ENCODE data around the gene SPATA13. TPM values are rescaled to one million over a fixed set of nuclear protein-coding genes. Genes with fewer than 3 reads are reported as not detected.

The SPATA13 gene
- total and polyA plus RNA-seq, 2 experiments from 2014 or later = 2.4 to 4.6 TPM

GRCh38 chr13:24187185-24187584 lies 26.7 kb downstream of the SPATA13 start:
- Histone ChIP-seq H3K4me3 (no peak overlapping the region), H3K9me3 (ENCODE audit: low read depth) (no peaks in the 10 kb centered on the region), H4K20me1 (ENCODE audit: insufficient read depth) (no peaks in the 10 kb centered on the region), H3K9ac (no peak overlapping the region), H3K27me3 (replicated peaks; ENCODE audit: insufficient read depth) (no peaks in the 10 kb centered on the region), H2AFZ (no peak overlapping the region), H3K79me2 (ENCODE audit: insufficient read depth) (peaks cover 24% of the 10 kb centered on the region; the same call in 1 of the 2 replicates), H3K4me1 (ENCODE audit: insufficient read depth) (peaks cover 7% of the 10 kb centered on the region), H3K27ac (no peak overlapping the region), H3F3A (ENCODE audit: insufficient read depth) (peaks cover 14% of the 10 kb centered on the region), H3K4me2 (ENCODE audit: unreplicated experiment) (no peak overlapping the region), H3K36me3 (ENCODE audit: low read depth) (no peaks in the 10 kb centered on the region), H3K9me2 (ENCODE audit: insufficient read depth) (no peaks in the 10 kb centered on the region)
- 81 to 85% methylated on average over 7 of the region's 7 CpGs for WGBS, 2 experiments (ENCODE audit: low coverage in 1 of 2, low lambda C conversion rate in 2 of 2, missing lambda C conversion rate in 2 of 2)
- in situ Hi-C loops (cut with MboI) = no loop called here
- DNase-seq = peak; percentile 76
- TF ChIP-seq EZH2 (IDR thresholded peaks at IDR 0.05; ENCODE audit: insufficient read depth, poor library complexity, severe bottlenecking) = no peak
- no peak for TF ChIP-seq EZH2phosphoT487 (IDR thresholded peaks at IDR 0.05; ENCODE audit: insufficient read depth, low read depth)

- WGBS, 2 experiments (ENCODE audit: low coverage in 1 of 2, low lambda C conversion rate in 2 of 2, missing lambda C conversion rate in 2 of 2) = 98 to 99% methylated on average over 6 of the region's 6 CpGs
These were observed 31.7 kb downstream of the SPATA13 start for GRCh38 chr13:24192057-24192810.

DNA sequence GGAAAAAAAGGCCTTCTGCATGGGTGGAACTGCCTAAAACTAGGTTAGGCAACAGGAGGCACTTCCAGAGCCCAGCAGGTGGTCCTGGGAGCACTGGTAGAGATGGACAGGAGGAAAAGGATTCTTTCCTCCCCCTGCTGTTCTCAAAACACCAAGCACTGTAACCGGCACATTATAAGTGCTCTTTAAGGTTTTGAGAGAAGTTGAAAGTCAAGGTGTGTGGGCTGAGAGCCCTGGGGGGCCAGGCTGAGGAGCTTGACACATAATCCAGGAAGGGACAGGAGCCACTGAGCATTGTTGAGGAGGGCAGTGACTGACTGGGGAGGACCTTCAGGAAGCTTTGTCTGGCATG lies 32.3 kb downstream of the SPATA13 start:
- Histone ChIP-seq H3K79me2 (ENCODE audit: insufficient read depth) (no peaks in the 10 kb centered on the region), H3K4me2 (ENCODE audit: unreplicated experiment) (no peak overlapping the region), H3K4me1 (ENCODE audit: insufficient read depth) (no peaks in the 10 kb centered on the region), H3K9me2 (ENCODE audit: insufficient read depth) (no peaks in the 10 kb centered on the region), H2AFZ (no peak overlapping the region), H4K20me1 (ENCODE audit: insufficient read depth) (no peaks in the 10 kb centered on the region), H3K27me3 (replicated peaks; ENCODE audit: insufficient read depth) (no peaks in the 10 kb centered on the region), H3K9ac (no peak overlapping the region), H3K27ac (no peak overlapping the region), H3K36me3 (ENCODE audit: low read depth) (no peaks in the 10 kb centered on the region), H3F3A (ENCODE audit: insufficient read depth) (0 out of 2 replicates have a peak, but pooled peaks cover 2% of the 10 kb centered on the region), H3K9me3 (ENCODE audit: low read depth) (no peaks in the 10 kb centered on the region), H3K4me3 (no peak overlapping the region)
- no peak for TF ChIP-seq EZH2phosphoT487 (IDR thresholded peaks at IDR 0.05; ENCODE audit: insufficient read depth, low read depth)
- TF ChIP-seq EZH2 (IDR thresholded peaks at IDR 0.05; ENCODE audit: insufficient read depth, poor library complexity, severe bottlenecking) = no peak
- in situ Hi-C loops (cut with MboI) = no loop called here
- DNase-seq = no peak
- WGBS, 2 experiments (ENCODE audit: low coverage in 1 of 2, low lambda C conversion rate in 2 of 2, missing lambda C conversion rate in 2 of 2) = 25 to 32% methylated on average over 1 of the region's 1 CpG

More at GRCh38 chr13:24192057-24192810, 31.7 kb downstream of the SPATA13 start:
- no peak overlapping the region for H3K27ac ChIP-seq
- peaks cover 3% of the 10 kb centered on the region for H3K4me1 ChIP-seq (ENCODE audit: insufficient read depth)
- H3K9ac ChIP-seq = no peak overlapping the region
- DNase-seq = no peak
- no peak overlapping the region for H3K4me2 ChIP-seq (ENCODE audit: unreplicated experiment)
- H3F3A ChIP-seq (ENCODE audit: insufficient read depth) = peaks cover 7% of the 10 kb centered on the region
- H4K20me1 ChIP-seq (ENCODE audit: insufficient read depth) = no peaks in the 10 kb centered on the region
- in situ Hi-C loops (cut with MboI) = no loop called here
- H3K9me3 ChIP-seq (ENCODE audit: low read depth) = no peaks in the 10 kb centered on the region
- H3K36me3 ChIP-seq (ENCODE audit: low read depth) = no peaks in the 10 kb centered on the region
- no peak overlapping the region for H3K4me3 ChIP-seq
- no peaks in the 10 kb centered on the region for H3K79me2 ChIP-seq (ENCODE audit: insufficient read depth)
- H2AFZ ChIP-seq = no peak overlapping the region
- TF ChIP-seq EZH2phosphoT487 (IDR thresholded peaks at IDR 0.05; ENCODE audit: insufficient read depth, low read depth) (no peak), EZH2 (IDR thresholded peaks at IDR 0.05; ENCODE audit: insufficient read depth, poor library complexity, severe bottlenecking) (no peak)
- H3K9me2 ChIP-seq (ENCODE audit: insufficient read depth) = no peaks in the 10 kb centered on the region
- H3K27me3 ChIP-seq (replicated peaks; ENCODE audit: insufficient read depth) = no peaks in the 10 kb centered on the region

DNA sequence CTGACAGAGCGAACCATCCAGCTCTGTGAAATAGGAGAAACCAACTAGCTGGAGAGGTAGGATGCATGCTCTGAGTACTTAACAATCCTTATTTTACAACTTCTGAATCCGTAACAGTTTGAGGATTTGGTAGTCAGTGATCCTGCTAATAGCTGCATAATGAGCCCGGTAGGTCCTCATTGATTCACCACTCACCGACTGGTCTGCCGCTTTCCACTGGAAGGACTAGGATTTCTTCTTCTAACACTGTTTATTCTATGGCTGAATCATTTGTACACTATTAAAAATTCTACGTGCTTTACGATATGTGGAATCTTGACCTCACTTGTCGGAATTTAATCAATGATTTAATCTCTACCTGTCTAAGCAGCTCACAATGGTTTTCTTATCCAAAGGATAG lies 33.9 kb downstream of the SPATA13 start:
- H3K9me3 ChIP-seq (ENCODE audit: low read depth) = no peaks in the 10 kb centered on the region
- H3K36me3 ChIP-seq (ENCODE audit: low read depth) = no peaks in the 10 kb centered on the region
- H4K20me1 ChIP-seq (ENCODE audit: insufficient read depth) = no peaks in the 10 kb centered on the region
- H3K79me2 ChIP-seq (ENCODE audit: insufficient read depth) = no peaks in the 10 kb centered on the region
- H3K27me3 ChIP-seq (replicated peaks; ENCODE audit: insufficient read depth) = no peaks in the 10 kb centered on the region
- H3K4me2 ChIP-seq (ENCODE audit: unreplicated experiment) = no peak overlapping the region
- DNase-seq = no peak
- H3K4me3 ChIP-seq = no peak overlapping the region
- H3K9me2 ChIP-seq (ENCODE audit: insufficient read depth) = no peaks in the 10 kb centered on the region
- TF ChIP-seq EZH2 (IDR thresholded peaks at IDR 0.05; ENCODE audit: insufficient read depth, poor library complexity, severe bottlenecking) (no peak), EZH2phosphoT487 (IDR thresholded peaks at IDR 0.05; ENCODE audit: insufficient read depth, low read depth) (no peak)
- H3K9ac ChIP-seq = no peak overlapping the region
- H2AFZ ChIP-seq = no peak overlapping the region
- in situ Hi-C loops (cut with MboI) = no loop called here
- H3K27ac ChIP-seq = no peak overlapping the region
- 0 out of 2 replicates have a peak, but pooled peaks cover 6% of the 10 kb centered on the region for H3K4me1 ChIP-seq (ENCODE audit: insufficient read depth)
- 0 out of 2 replicates have a peak, but pooled peaks cover 11% of the 10 kb centered on the region for H3F3A ChIP-seq (ENCODE audit: insufficient read depth)
- WGBS, 2 experiments (ENCODE audit: low coverage in 1 of 2, low lambda C conversion rate in 2 of 2, missing lambda C conversion rate in 2 of 2) = 98% methylated on average over 8 of the region's 8 CpGs

Measured in GM23248 (cell line).